ENCODE measurements around the gene DNAJC27. TPM values are rescaled to one million over a fixed set of nuclear protein-coding genes. Genes with fewer than 3 reads are reported as not detected.

The DNAJC27 gene
- total RNA-seq, 1 experiment from 2014 or later, result 5.1 TPM

DNA sequence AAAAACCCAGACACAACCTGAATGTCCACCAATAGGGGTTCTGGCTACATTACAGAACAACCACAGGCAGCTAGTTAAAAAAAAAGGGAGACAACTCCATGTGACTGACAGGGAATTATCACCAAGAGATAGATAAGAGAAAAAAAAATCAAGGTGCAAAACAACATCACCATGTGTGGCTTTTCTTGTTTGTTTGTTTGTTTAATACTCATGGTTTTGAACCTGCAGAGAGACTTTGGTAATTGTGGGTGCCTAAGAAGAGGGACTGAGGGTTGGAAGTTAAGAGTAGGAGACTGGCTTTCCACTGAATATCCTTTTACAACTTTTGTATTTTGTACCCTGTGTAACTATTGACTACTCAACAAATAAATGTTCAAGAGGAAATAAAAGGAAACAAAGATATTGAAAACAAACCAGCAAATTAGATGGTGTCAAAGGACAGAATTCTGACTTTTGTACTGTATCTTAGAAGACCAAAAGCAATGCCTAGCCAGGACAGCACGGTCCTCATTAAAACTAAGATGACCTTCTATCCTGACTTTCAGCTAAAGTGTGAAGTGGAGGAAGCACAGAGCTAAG, 22.5 kb upstream of the DNAJC27 start:
- H3K4me1 Mint-ChIP-seq (ENCODE audit: low read depth, unreplicated experiment), result peaks cover 14% of the 10 kb centered on the region
- BruUV-seq (replicated peaks), result no TSS peak

DNA sequence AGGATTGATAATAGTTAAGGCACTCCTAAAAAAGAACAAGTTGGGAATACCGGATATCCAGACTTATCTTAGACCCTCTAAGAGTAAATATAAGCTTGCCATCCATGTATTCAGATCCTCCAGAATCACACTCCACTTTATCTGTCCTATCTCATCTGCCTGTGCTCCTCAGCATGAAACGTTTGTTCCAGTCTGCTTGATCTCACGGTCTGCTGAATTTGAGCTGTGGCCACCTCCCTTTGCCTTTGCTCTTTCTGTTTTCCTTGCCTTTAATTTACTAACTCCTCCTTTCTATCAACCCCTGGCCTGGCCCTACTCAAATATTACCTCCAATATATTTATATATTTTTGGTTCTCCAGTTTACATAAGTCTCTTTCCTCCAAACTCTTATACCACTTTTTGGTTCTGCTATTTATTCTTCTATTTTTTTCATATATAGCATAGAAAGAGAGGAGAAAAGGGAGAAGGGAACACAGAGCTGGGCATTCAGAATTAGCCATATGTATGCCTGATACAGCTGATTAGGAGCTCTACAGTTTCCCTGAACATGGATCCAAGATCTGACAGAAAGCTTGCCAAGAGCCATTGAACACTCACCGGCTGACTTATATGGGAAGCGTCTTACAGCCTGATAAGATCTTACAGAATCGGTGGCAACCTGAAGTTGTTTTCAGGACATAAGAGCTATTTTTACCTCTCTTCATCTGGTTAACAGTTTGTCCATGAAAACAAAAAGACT, 21.8 kb upstream of the DNAJC27 start:
- BruUV-seq (replicated peaks), result no TSS peak

More for the DNA sequence above, 22.5 kb upstream of the DNAJC27 start:
- no peak overlapping the region for H3K4me3 Mint-ChIP-seq (ENCODE audit: unreplicated experiment)
- no peak overlapping the region for H3K27ac Mint-ChIP-seq (ENCODE audit: unreplicated experiment)
- Histone ChIP-seq H3K4me1 (no peaks in the 10 kb centered on the region), H3K27me3 (replicated peaks; ENCODE audit: control insufficient read depth, insufficient read depth, low read length) (no peaks in the 10 kb centered on the region), H3K4me3 (ENCODE audit: low read depth, low read length) (no peak overlapping the region), H3K9me3 (0 out of 2 replicates have a peak, but pooled peaks cover 4% of the 10 kb centered on the region), H3K36me3 (ENCODE audit: control insufficient read depth, insufficient read depth, low read length) (no peaks in the 10 kb centered on the region)
- no peak for TF ChIP-seq CTCF (IDR thresholded peaks at IDR 0.05; ENCODE audit: insufficient read depth in 1 of 2, low read depth in 1 of 2, low read length in 1 of 2, severe bottlenecking in 1 of 2, unreplicated experiment in 1 of 2)
- POLR2A ChIA-PET, result no interaction called here
- intact Hi-C loops (cut with micrococcal nuclease; ENCODE audit: unreplicated experiment), result no loop called here
- no peaks in the 10 kb centered on the region for H3K36me3 Mint-ChIP-seq (ENCODE audit: insufficient read depth, unreplicated experiment)
- no peaks in the 10 kb centered on the region for H3K27me3 Mint-ChIP-seq (ENCODE audit: insufficient read depth, unreplicated experiment)
- DNase-seq, result no peak
- no peaks in the 10 kb centered on the region for H3K9me3 Mint-ChIP-seq (ENCODE audit: unreplicated experiment)
- CTCF ChIA-PET, result no interaction called here

DNA sequence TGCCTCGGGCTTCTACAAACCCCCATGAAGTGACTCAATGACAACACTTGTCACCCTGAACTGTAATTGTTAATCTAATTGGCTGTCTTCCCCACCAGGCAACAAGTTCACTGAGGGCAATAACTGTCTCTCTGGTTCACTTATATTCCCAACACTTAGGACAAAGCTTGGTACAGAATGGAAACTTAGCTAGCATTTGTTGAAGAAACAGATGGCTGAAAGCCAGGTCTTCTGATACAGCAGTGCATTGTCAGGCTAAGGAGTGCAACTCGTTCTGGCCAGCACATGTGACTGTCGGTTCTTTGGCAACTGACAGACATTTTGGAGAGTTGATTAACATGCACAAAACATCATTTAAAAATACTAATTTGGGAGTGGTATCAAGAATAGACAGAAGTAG, 14.6 kb upstream of the DNAJC27 start:
- Mint-ChIP-seq H3K9me3 (ENCODE audit: unreplicated experiment) (no peaks in the 10 kb centered on the region), H3K27me3 (ENCODE audit: insufficient read depth, unreplicated experiment) (no peaks in the 10 kb centered on the region), H3K4me3 (ENCODE audit: unreplicated experiment) (no peak overlapping the region), H3K27ac (ENCODE audit: unreplicated experiment) (no peak overlapping the region), H3K36me3 (ENCODE audit: insufficient read depth, unreplicated experiment) (no peaks in the 10 kb centered on the region), H3K4me1 (ENCODE audit: low read depth, unreplicated experiment) (no peaks in the 10 kb centered on the region)
- Histone ChIP-seq H3K9me3 (0 out of 2 replicates have a peak, but pooled peaks cover 4% of the 10 kb centered on the region), H3K27me3 (replicated peaks; ENCODE audit: control insufficient read depth, insufficient read depth, low read length) (no peaks in the 10 kb centered on the region), H3K36me3 (ENCODE audit: control insufficient read depth, insufficient read depth, low read length) (no peaks in the 10 kb centered on the region), H3K4me1 (no peaks in the 10 kb centered on the region), H3K4me3 (ENCODE audit: low read depth, low read length) (no peak overlapping the region)
- POLR2A ChIA-PET, result no interaction called here
- DNase-seq, result no peak
- no TSS peak for BruUV-seq (replicated peaks)
- intact Hi-C loops (cut with micrococcal nuclease; ENCODE audit: unreplicated experiment), result no loop called here
- no peak for TF ChIP-seq CTCF (IDR thresholded peaks at IDR 0.05; ENCODE audit: insufficient read depth in 1 of 2, low read depth in 1 of 2, low read length in 1 of 2, severe bottlenecking in 1 of 2, unreplicated experiment in 1 of 2)
- CTCF ChIA-PET, result no interaction called here

More for the DNA sequence above, 21.8 kb upstream of the DNAJC27 start:
- POLR2A ChIA-PET, result interaction anchor here (0.5 kb wide), 1 partner anchor 48 kb away, joined by 4 read pairs; no protein-coding TSS in a partner anchor
- intact Hi-C loops (cut with micrococcal nuclease; ENCODE audit: unreplicated experiment), result no loop called here
- DNase-seq, result no peak
- no peak for TF ChIP-seq CTCF (IDR thresholded peaks at IDR 0.05; ENCODE audit: insufficient read depth in 1 of 2, low read depth in 1 of 2, low read length in 1 of 2, severe bottlenecking in 1 of 2, unreplicated experiment in 1 of 2)
- Histone ChIP-seq H3K4me3 (ENCODE audit: low read depth, low read length) (no peak overlapping the region), H3K9me3 (0 out of 2 replicates have a peak, but pooled peaks cover 4% of the 10 kb centered on the region), H3K27me3 (replicated peaks; ENCODE audit: control insufficient read depth, insufficient read depth, low read length) (no peaks in the 10 kb centered on the region), H3K36me3 (ENCODE audit: control insufficient read depth, insufficient read depth, low read length) (no peaks in the 10 kb centered on the region), H3K4me1 (no peaks in the 10 kb centered on the region)
- no peaks in the 10 kb centered on the region for H3K36me3 Mint-ChIP-seq (ENCODE audit: insufficient read depth, unreplicated experiment)
- H3K27ac Mint-ChIP-seq (ENCODE audit: unreplicated experiment), result no peak overlapping the region
- CTCF ChIA-PET, result no interaction called here
- H3K4me1 Mint-ChIP-seq (ENCODE audit: low read depth, unreplicated experiment), result peaks cover 14% of the 10 kb centered on the region
- no peaks in the 10 kb centered on the region for H3K9me3 Mint-ChIP-seq (ENCODE audit: unreplicated experiment)
- no peak overlapping the region for H3K4me3 Mint-ChIP-seq (ENCODE audit: unreplicated experiment)
- no peaks in the 10 kb centered on the region for H3K27me3 Mint-ChIP-seq (ENCODE audit: insufficient read depth, unreplicated experiment)

Measured in Caco-2 (cell line).